ENCODE data around the gene APBB2. TPM values are rescaled to one million over a fixed set of nuclear protein-coding genes. Genes with fewer than 3 reads are reported as not detected.

The APBB2 gene
- total RNA-seq, 2 experiments from 2014 or later, result 0.22 TPM; not detected in 1

DNA sequence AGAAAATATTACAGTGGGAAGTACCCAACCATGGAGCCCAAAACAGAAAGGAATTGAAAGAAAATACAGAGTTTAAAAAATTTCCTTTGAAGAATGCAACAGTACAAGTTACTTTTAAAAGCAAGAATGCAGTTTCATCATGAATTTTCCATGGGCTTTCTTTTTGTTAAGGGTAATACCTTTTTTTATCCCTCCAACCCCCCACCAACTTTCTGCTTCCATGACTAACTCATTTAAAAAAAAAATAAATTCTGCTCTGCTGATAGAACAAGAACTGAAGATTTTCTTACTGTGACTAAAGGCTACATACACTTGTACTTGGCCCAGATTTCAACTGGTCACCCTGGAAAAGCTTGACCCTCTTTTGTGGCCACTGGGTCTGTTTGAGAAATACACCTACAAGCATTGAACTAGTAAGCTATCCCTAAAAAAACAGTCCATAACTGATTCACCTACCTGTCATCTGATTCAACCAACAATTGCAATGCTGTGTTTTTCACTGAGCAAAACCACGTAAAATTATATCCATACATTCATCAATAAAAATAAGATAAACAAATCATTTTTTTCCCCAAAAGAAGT lies 250.4 kb downstream of the APBB2 start:
- DNase-seq (no peak), ATAC-seq (ENCODE audit: poor library complexity) (no peak)
- Histone ChIP-seq H3K36me3 (ENCODE audit: insufficient read depth, low read length) (no peaks in the 10 kb centered on the region), H3K27me3 (ENCODE audit: control insufficient read depth in 1 of 2, insufficient read depth in 2 of 2, low read length in 2 of 2) (no peaks in the 10 kb centered on the region), H3K27ac (ENCODE audit: low read depth in 1 of 2, low read length in 2 of 2) (no peak overlapping the region), H3K4me1 (ENCODE audit: insufficient read depth, low read length) (no peaks in the 10 kb centered on the region), H3K9me3 (ENCODE audit: control insufficient read depth in 1 of 2, insufficient read depth in 1 of 2, low read length in 2 of 2) (peaks cover 0 to 13% of the 10 kb centered on the region in 2 experiments), H3K4me3 (ENCODE audit: low read length) (no peak overlapping the region)
- Mint-ChIP-seq H3K27me3 (peaks cover 11% of the 10 kb centered on the region), H3K4me3 (no peak overlapping the region), H3K9me3 (peaks cover 2% of the 10 kb centered on the region), H3K27ac (no peak overlapping the region), H3K4me1 (ENCODE audit: low read depth) (no peaks in the 10 kb centered on the region), H3K36me3 (ENCODE audit: low read depth) (no peaks in the 10 kb centered on the region)
- TF ChIP-seq, protein P1, sequence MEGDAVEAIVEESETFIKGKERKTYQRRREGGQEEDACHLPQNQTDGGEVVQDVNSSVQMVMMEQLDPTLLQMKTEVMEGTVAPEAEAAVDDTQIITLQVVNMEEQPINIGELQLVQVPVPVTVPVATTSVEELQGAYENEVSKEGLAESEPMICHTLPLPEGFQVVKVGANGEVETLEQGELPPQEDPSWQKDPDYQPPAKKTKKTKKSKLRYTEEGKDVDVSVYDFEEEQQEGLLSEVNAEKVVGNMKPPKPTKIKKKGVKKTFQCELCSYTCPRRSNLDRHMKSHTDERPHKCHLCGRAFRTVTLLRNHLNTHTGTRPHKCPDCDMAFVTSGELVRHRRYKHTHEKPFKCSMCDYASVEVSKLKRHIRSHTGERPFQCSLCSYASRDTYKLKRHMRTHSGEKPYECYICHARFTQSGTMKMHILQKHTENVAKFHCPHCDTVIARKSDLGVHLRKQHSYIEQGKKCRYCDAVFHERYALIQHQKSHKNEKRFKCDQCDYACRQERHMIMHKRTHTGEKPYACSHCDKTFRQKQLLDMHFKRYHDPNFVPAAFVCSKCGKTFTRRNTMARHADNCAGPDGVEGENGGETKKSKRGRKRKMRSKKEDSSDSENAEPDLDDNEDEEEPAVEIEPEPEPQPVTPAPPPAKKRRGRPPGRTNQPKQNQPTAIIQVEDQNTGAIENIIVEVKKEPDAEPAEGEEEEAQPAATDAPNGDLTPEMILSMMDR (IDR thresholded peaks at IDR 0.05), result no peak
- intact Hi-C loops (cut with DNase I, micrococcal nuclease), result no loop called here
- CTCF ChIA-PET, result no interaction called here
- POLR2A ChIA-PET, result no interaction called here

DNA sequence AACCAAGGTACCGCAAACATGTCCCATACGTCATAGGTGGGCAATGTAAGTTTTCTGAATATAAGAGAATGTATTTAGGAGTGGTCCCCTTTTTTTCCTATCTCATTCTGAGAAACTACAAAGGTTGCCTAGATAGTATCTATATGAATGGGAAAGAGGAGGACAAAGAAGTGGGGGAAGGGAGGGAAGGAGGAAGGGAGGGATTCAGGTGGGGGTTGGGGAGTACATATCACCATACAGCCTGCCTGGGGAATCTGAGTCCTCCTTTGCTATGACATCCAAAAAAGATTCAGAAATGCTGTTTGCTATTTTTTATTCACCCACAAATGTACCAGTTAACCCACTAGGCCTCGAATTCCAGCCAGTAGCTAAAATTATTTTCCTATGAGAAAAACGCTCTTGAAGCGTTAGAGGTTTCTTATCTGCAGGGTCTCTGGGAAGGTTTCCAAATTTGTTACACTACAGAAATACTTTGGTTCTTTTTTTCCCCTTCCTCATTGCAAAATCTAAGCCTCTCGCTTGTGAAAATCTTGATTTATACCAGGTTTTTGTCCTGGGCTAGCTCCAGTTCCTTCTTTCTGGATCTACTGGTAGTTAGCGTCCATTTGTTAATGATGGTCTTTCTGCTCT lies 251.7 kb downstream of the APBB2 start:
- intact Hi-C loops (cut with DNase I, micrococcal nuclease), result no loop called here
- Histone ChIP-seq H3K36me3 (ENCODE audit: insufficient read depth, low read length) (no peaks in the 10 kb centered on the region), H3K4me3 (ENCODE audit: low read length) (no peak overlapping the region), H3K27me3 (ENCODE audit: control insufficient read depth in 1 of 2, insufficient read depth in 2 of 2, low read length in 2 of 2) (no peaks in the 10 kb centered on the region), H3K27ac (ENCODE audit: low read depth in 1 of 2, low read length in 2 of 2) (no peak overlapping the region), H3K4me1 (ENCODE audit: insufficient read depth, low read length) (no peaks in the 10 kb centered on the region), H3K9me3 (ENCODE audit: control insufficient read depth in 1 of 2, insufficient read depth in 1 of 2, low read length in 2 of 2) (peaks cover 0 to 13% of the 10 kb centered on the region in 2 experiments)
- Mint-ChIP-seq H3K9me3 (peaks cover 2% of the 10 kb centered on the region), H3K36me3 (ENCODE audit: low read depth) (no peaks in the 10 kb centered on the region), H3K4me3 (no peak overlapping the region), H3K27me3 (peaks cover 11% of the 10 kb centered on the region), H3K27ac (no peak overlapping the region), H3K4me1 (ENCODE audit: low read depth) (no peaks in the 10 kb centered on the region)
- CTCF ChIA-PET, result no interaction called here
- TF ChIP-seq, protein P1 (IDR thresholded peaks at IDR 0.05), result no peak
- no peak for ATAC-seq (ENCODE audit: poor library complexity)
- POLR2A ChIA-PET, result no interaction called here
- DNase-seq, result no peak

DNA sequence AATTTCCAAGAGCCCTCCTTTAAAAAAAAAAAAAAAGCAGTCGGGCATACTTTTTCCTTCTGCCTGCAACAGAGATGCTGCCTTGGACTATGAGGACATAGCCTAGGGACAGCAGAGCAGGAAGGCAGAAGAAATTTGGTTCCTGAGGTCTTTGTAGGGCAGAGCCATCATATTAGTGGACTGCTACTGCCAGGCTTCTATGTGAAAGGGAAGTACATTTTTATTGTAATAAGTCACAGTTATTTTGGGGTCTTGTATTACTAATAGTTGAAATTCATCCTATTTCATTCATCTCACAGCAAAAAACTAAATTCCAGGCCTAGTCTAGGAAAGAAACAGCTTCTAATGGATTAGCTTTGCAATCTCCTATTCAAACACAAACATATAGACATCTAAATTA lies 253.4 kb downstream of the APBB2 start:
- ATAC-seq (ENCODE audit: poor library complexity), result no peak
- TF ChIP-seq, protein P1 (IDR thresholded peaks at IDR 0.05), result no peak
- Mint-ChIP-seq H3K27ac (no peak overlapping the region), H3K9me3 (peaks cover 2% of the 10 kb centered on the region), H3K4me3 (no peak overlapping the region), H3K36me3 (ENCODE audit: low read depth) (no peaks in the 10 kb centered on the region), H3K27me3 (peaks cover 11% of the 10 kb centered on the region), H3K4me1 (ENCODE audit: low read depth) (no peaks in the 10 kb centered on the region)
- no peak overlapping the region for H3K4me3 ChIP-seq (ENCODE audit: low read length)
- no peak for DNase-seq
- H3K9me3 ChIP-seq (ENCODE audit: control insufficient read depth in 1 of 2, insufficient read depth in 1 of 2, low read length in 2 of 2), result peaks cover 0 to 4% of the 10 kb centered on the region in 2 experiments
- no peaks in the 10 kb centered on the region for H3K4me1 ChIP-seq (ENCODE audit: insufficient read depth, low read length)
- no peaks in the 10 kb centered on the region for H3K36me3 ChIP-seq (ENCODE audit: insufficient read depth, low read length)
- ChIA-PET POLR2A (no interaction called here), CTCF (no interaction called here)
- H3K27me3 ChIP-seq (ENCODE audit: control insufficient read depth in 1 of 2, insufficient read depth in 2 of 2, low read length in 2 of 2), result no peaks in the 10 kb centered on the region
- intact Hi-C loops (cut with DNase I, micrococcal nuclease), result no loop called here
- no peak overlapping the region for H3K27ac ChIP-seq (ENCODE audit: low read depth in 1 of 2, low read length in 2 of 2)
